ENCODE measurements around the gene WWC1.

DNA sequence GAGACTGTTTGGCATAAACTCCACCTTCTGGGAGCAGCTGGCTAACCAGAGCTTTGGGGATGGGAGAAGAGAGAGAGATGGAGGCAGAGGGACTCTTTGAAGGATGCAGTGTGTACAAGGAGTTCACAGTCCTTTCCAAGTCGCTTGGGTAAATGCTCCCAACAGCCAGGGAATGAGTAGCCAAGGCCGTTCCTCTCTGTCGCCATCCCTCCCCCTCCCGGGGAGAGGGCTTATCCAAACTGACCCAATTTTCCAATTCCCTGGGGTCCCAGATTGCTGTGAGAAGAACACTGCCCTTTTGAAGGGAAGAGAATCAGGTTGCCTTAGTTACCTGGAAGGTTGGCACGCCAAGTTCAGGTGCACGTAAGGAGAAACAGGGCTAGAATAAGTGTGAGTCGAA, 7.9 kb downstream of the WWC1 start:
- TF ChIP-seq, protein P1, sequence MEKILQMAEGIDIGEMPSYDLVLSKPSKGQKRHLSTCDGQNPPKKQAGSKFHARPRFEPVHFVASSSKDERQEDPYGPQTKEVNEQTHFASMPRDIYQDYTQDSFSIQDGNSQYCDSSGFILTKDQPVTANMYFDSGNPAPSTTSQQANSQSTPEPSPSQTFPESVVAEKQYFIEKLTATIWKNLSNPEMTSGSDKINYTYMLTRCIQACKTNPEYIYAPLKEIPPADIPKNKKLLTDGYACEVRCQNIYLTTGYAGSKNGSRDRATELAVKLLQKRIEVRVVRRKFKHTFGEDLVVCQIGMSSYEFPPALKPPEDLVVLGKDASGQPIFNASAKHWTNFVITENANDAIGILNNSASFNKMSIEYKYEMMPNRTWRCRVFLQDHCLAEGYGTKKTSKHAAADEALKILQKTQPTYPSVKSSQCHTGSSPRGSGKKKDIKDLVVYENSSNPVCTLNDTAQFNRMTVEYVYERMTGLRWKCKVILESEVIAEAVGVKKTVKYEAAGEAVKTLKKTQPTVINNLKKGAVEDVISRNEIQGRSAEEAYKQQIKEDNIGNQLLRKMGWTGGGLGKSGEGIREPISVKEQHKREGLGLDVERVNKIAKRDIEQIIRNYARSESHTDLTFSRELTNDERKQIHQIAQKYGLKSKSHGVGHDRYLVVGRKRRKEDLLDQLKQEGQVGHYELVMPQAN (conservative IDR thresholded peaks at IDR 0.05) = no peak
- TF ChIP-seq CTCF (IDR thresholded peaks at IDR 0.05 in 2 of 3, conservative IDR thresholded peaks at IDR 0.05 in 1 of 3; ENCODE audit: control insufficient read depth in 2 of 3, extremely low read depth in 1 of 3, insufficient read depth in 1 of 3, low read depth in 3 of 3, low read length in 3 of 3) (no peak), EZH2 (IDR thresholded peaks at IDR 0.05; ENCODE audit: borderline replicate concordance, control insufficient read depth, low read depth, low read length) (no peak), MTA2 (IDR thresholded peaks at IDR 0.05; ENCODE audit: low read depth) (no peak), SP1 (IDR thresholded peaks at IDR 0.05; ENCODE audit: low read depth, low read length) (no peak), POLR2A (IDR thresholded peaks at IDR 0.05; ENCODE audit: low read depth, low read length) (no peak), MYC (IDR thresholded peaks at IDR 0.05; ENCODE audit: insufficient read depth, insufficient read length, insufficient replicate concordance, low read length, severe bottlenecking) (no peak), YY1 (IDR thresholded peaks at IDR 0.05; ENCODE audit: low read depth, low read length) (no peak), EP300 (IDR thresholded peaks at IDR 0.05; ENCODE audit: borderline replicate concordance in 1 of 2, control insufficient read depth in 1 of 2, low read depth in 2 of 2, low read length in 2 of 2) (no peak), SMC3 (IDR thresholded peaks at IDR 0.05; ENCODE audit: borderline replicate concordance, low read length) (no peak), HDGF (IDR thresholded peaks at IDR 0.05) (no peak), E2F4 (IDR thresholded peaks at IDR 0.05; ENCODE audit: low read depth, low read length) (no peak), CBFB (IDR thresholded peaks at IDR 0.05; ENCODE audit: low read depth) (no peak)
